ENCODE measurements around the gene ANKLE1.

Gene ANKLE1

GRCh38 chr19:17245535-17245984 is 36.1 kb upstream of the ANKLE1 start, which contains the start of gene NR2F6:
Gene NR2F6, minus strand, starts transcription at chr19:17245919. Its CDS starts 699 bp downstream, at chr19:17245220.
- peak in 1 of 42 donors; percentile 45 for DNase-seq
- intact Hi-C loops (cut with DNase I): no loop called here

- intact Hi-C loops (cut with DNase I): no loop called here
- DNase-seq: peak in 10 of 42 donors; percentile 18 to 62 (median 40)
Measured at GRCh38 chr19:17246681-17247425, 34.8 kb upstream of the ANKLE1 start.

GRCh38 chr19:17248011-17248776 is 33.5 kb upstream of the ANKLE1 start:
- no peak for DNase-seq
- intact Hi-C loops (cut with DNase I): no loop called here

GRCh38 chr19:17249887-17250548 is 31.7 kb upstream of the ANKLE1 start:
- intact Hi-C loops (cut with DNase I): no loop called here

GRCh38 chr19:17254636-17255035 is 27.1 kb upstream of the ANKLE1 start:
- intact Hi-C loops (cut with DNase I): no loop called here

More at GRCh38 chr19:17249887-17250548, 31.7 kb upstream of the ANKLE1 start:
- DNase-seq: no peak

GRCh38 chr19:17255150-17255621 is 26.5 kb upstream of the ANKLE1 start:
- DNase-seq: no peak
- intact Hi-C loops (cut with DNase I): no loop called here

More at GRCh38 chr19:17254636-17255035, 27.1 kb upstream of the ANKLE1 start:
- no peak for DNase-seq

- intact Hi-C loops (cut with DNase I): no loop called here
- DNase-seq: no peak
Measured at GRCh38 chr19:17256130-17256529, 25.6 kb upstream of the ANKLE1 start.

- intact Hi-C loops (cut with DNase I): no loop called here
- DNase-seq: no peak
Measured at GRCh38 chr19:17259118-17259780, 22.5 kb upstream of the ANKLE1 start.

- intact Hi-C loops (cut with DNase I): no loop called here
- no peak for DNase-seq
Measured at GRCh38 chr19:17259934-17260333, 21.8 kb upstream of the ANKLE1 start.

GRCh38 chr19:17260842-17261325 is 20.8 kb upstream of the ANKLE1 start:
- DNase-seq: peak in 40 of 42 donors; percentile 36 to 85 (median 66)
- intact Hi-C loops (cut with DNase I): no loop called here

GRCh38 chr19:17262557-17262956 is 19.1 kb upstream of the ANKLE1 start:
- intact Hi-C loops (cut with DNase I): no loop called here
- no peak for DNase-seq

GRCh38 chr19:17263712-17264640 is 17.7 kb upstream of the ANKLE1 start:
- no peak for DNase-seq
- intact Hi-C loops (cut with DNase I): no loop called here

GRCh38 chr19:17264641-17264979 is 17.1 kb upstream of the ANKLE1 start, which contains the start of gene USHBP1:
Gene USHBP1, minus strand, starts transcription at chr19:17264745. Its CDS starts 446 bp downstream, at chr19:17264299.
- intact Hi-C loops (cut with DNase I): no loop called here
- DNase-seq: no peak

GRCh38 chr19:17266026-17266425 is 15.7 kb upstream of the ANKLE1 start:
- no peak for DNase-seq
- intact Hi-C loops (cut with DNase I): loop anchor here (5.0 kb wide), 2 partner anchors 39 to 41 kb away; partner anchors contain the start of genes DDA1, MRPL34 and OCEL1

GRCh38 chr19:17266589-17266974 is 15.1 kb upstream of the ANKLE1 start:
- intact Hi-C loops (cut with DNase I): loop anchor here (5.0 kb wide), 2 partner anchors 39 to 41 kb away; partner anchors contain the start of genes DDA1, MRPL34 and OCEL1
- DNase-seq: peak in 5 of 42 donors; percentile 11 to 32 (median 20)

GRCh38 chr19:17266975-17267788 is 14.5 kb upstream of the ANKLE1 start, which contains the start of gene BABAM1:
Gene BABAM1, plus strand, starts transcription at chr19:17267443. Its CDS starts 1,364 bp downstream, at chr19:17268807.
- peak; percentile 92 to 100 (median 98) for DNase-seq
- intact Hi-C loops (cut with DNase I): loop anchor here (5.0 kb wide), 2 partner anchors 40 kb away; partner anchors contain the start of genes DDA1, MRPL34 and OCEL1

Measured in head of caudate nucleus (tissue), 42 donors.